Lower leg skin (tissue), 3 donors: Measurements from ENCODE around the gene NR1H3.

Experiments
- CTCF ChIP-seq, 3 donors: fragments of 450-650 bp; IDR thresholded peaks; one replicate each; pipeline ENCODE4 v1.5.1; 2016; ENCODE audit warnings: antibody characterized with exemption in 3 of 3, mild to moderate bottlenecking in 3 of 3, moderate library complexity in 2 of 3
- POLR2A ChIP-seq, 2 donors: fragments of 450-650 bp; IDR thresholded peaks; one replicate each; pipeline ENCODE4 v1.6.1; 2016 to 2017; ENCODE audit warnings: antibody characterized with exemption in 2 of 2, mild to moderate bottlenecking in 1 of 2, moderate library complexity in 1 of 2

DNA sequence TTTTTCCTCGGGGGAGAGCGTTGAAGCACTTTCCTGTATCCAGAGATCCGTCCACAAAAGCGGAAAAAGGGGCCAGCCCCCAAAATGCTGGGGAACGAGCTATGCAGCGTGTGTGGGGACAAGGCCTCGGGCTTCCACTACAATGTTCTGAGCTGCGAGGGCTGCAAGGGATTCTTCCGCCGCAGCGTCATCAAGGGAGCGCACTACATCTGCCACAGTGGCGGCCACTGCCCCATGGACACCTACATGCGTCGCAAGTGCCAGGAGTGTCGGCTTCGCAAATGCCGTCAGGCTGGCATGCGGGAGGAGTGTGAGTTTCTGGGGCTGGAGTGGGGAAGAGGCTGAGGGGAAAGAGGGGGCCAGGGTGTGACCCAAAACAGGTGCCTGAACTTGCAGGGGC is 2.6 kb downstream of the NR1H3 start:
- TF ChIP-seq CTCF (IDR thresholded peaks at IDR 0.05) (no peak), POLR2A (IDR thresholded peaks at IDR 0.05) (no peak)
